Panc1 (cell line): Measurements from ENCODE around the gene CDC42.

ENCODE experiments used
- CTCF ChIP-seq: fragments of 450-650 bp; IDR thresholded peaks from 2 replicates; pipeline ENCODE4 v1.5.1; 2017; ENCODE audit warnings: mild to moderate bottlenecking
- POLR2AphosphoS5 ChIP-seq: IDR thresholded peaks from 2 replicates; pipeline ENCODE4 v1.6.1; 2012; ENCODE audit warnings: mild to moderate bottlenecking, low read depth, low read length, moderate library complexity

- no peak for TF ChIP-seq CTCF
- no peak for TF ChIP-seq POLR2AphosphoS5
Observed at GRCh38 chr1:22139066-22139594, 86.6 kb downstream of the CDC42 start.
